ENCODE data around the gene LGALS7B. TPM values are rescaled to one million over a fixed set of nuclear protein-coding genes. Genes with fewer than 3 reads are reported as not detected.
"Not testable (repeated sequence)": the region's sequence is repeated elsewhere in the genome, so short reads cannot be mapped to it uniquely, and the experiment has no call there.

LGALS7B gene
- total RNA-seq, 2 donors from 2014 or later = not detected

- H3K36me3 Mint-ChIP-seq (ENCODE audit: low read depth) = no peaks in the 10 kb centered on the region
- TF ChIP-seq CTCF (conservative IDR thresholded peaks at IDR 0.05) = no peak
- H3K36me3 ChIP-seq (ENCODE audit: control insufficient read depth, insufficient read depth, low read length) = no peaks in the 10 kb centered on the region
- H3K27me3 ChIP-seq (ENCODE audit: control insufficient read depth, insufficient read depth, low read length, poor library complexity, severe bottlenecking) = no peaks in the 10 kb centered on the region
- peaks cover 5% of the 10 kb centered on the region for H3K4me1 Mint-ChIP-seq
- no peaks in the 10 kb centered on the region for H3K9me3 ChIP-seq (ENCODE audit: control insufficient read depth, low read length)
- no peaks in the 10 kb centered on the region for H3K4me1 ChIP-seq (ENCODE audit: control insufficient read depth, insufficient read depth, low read length)
- WGBS, 2 experiments (ENCODE audit: insufficient coverage in 1 of 2, insufficient read length in 1 of 2) = 94 to 100% methylated on average over 2 to 4 of the region's 4 CpGs
- no peak overlapping the region for H3K4me3 Mint-ChIP-seq
- no peak for DNase-seq
- no peak overlapping the region for H3K9ac ChIP-seq (ENCODE audit: extremely low read depth, low read length, poor library complexity, severe bottlenecking)
- no peaks in the 10 kb centered on the region for H3K27me3 Mint-ChIP-seq (ENCODE audit: insufficient read depth)
- peaks cover 13% of the 10 kb centered on the region for H3K9me3 Mint-ChIP-seq
- no peak overlapping the region for H3K27ac ChIP-seq (ENCODE audit: low read depth, low read length)
- no peak overlapping the region for H3K27ac Mint-ChIP-seq
- no peak overlapping the region for H3K4me3 ChIP-seq (ENCODE audit: low read length)
Observed at GRCh38 chr19:38795549-38795948, 6.5 kb downstream of the LGALS7B start.

GRCh38 chr19:38796154-38796553 is 7.2 kb downstream of the LGALS7B start:
- WGBS, 2 experiments (ENCODE audit: insufficient coverage in 1 of 2, insufficient read length in 1 of 2) = 0 to 50% methylated on average over 1 to 2 of the region's 2 CpGs
- Mint-ChIP-seq H3K4me3 (no peak overlapping the region), H3K4me1 (peaks cover 5% of the 10 kb centered on the region), H3K27me3 (ENCODE audit: insufficient read depth) (no peaks in the 10 kb centered on the region), H3K27ac (no peak overlapping the region), H3K9me3 (peaks cover 13% of the 10 kb centered on the region), H3K36me3 (ENCODE audit: low read depth) (no peaks in the 10 kb centered on the region)
- TF ChIP-seq CTCF (conservative IDR thresholded peaks at IDR 0.05) = no peak
- no peak for DNase-seq
- no peak overlapping the region for H3K9ac ChIP-seq (ENCODE audit: extremely low read depth, low read length, poor library complexity, severe bottlenecking)
- H3K27ac ChIP-seq (ENCODE audit: low read depth, low read length) = no peak overlapping the region
- H3K36me3 ChIP-seq (ENCODE audit: control insufficient read depth, insufficient read depth, low read length) = no peaks in the 10 kb centered on the region
- H3K4me1 ChIP-seq (ENCODE audit: control insufficient read depth, insufficient read depth, low read length) = no peaks in the 10 kb centered on the region
- no peak overlapping the region for H3K4me3 ChIP-seq (ENCODE audit: low read length)
- no peaks in the 10 kb centered on the region for H3K27me3 ChIP-seq (ENCODE audit: control insufficient read depth, insufficient read depth, low read length, poor library complexity, severe bottlenecking)
- no peaks in the 10 kb centered on the region for H3K9me3 ChIP-seq (ENCODE audit: control insufficient read depth, low read length)

- not testable (repeated sequence) for H3K9ac ChIP-seq (ENCODE audit: extremely low read depth, low read length, poor library complexity, severe bottlenecking); H3K4me3 Mint-ChIP-seq; H3K27ac ChIP-seq (ENCODE audit: low read depth, low read length); H3K27ac Mint-ChIP-seq; H3K4me1 Mint-ChIP-seq; H3K27me3 ChIP-seq (ENCODE audit: control insufficient read depth, insufficient read depth, low read length, poor library complexity, severe bottlenecking); DNase-seq; H3K4me3 ChIP-seq (ENCODE audit: low read length); H3K36me3 Mint-ChIP-seq (ENCODE audit: low read depth); H3K36me3 ChIP-seq (ENCODE audit: control insufficient read depth, insufficient read depth, low read length); H3K27me3 Mint-ChIP-seq (ENCODE audit: insufficient read depth); H3K9me3 ChIP-seq (ENCODE audit: control insufficient read depth, low read length); H3K4me1 ChIP-seq (ENCODE audit: control insufficient read depth, insufficient read depth, low read length)
- 91% methylated on average over 8 of the region's 33 CpGs; no CpG with 5 or more reads in 1 of the 2 experiments for whole genome bisulfite sequencing, 2 experiments (ENCODE audit: insufficient coverage in 1 of 2, insufficient read length in 1 of 2)
- peaks cover 13% of the 10 kb centered on the region for H3K9me3 Mint-ChIP-seq
Observed at GRCh38 chr19:38797781-38798180, 8.8 kb downstream of the LGALS7B start.

GRCh38 chr19:38799104-38799503 is 10.1 kb downstream of the LGALS7B start:
- Histone ChIP-seq H3K9ac (ENCODE audit: extremely low read depth, low read length, poor library complexity, severe bottlenecking) (no peak overlapping the region), H3K4me1 (ENCODE audit: control insufficient read depth, insufficient read depth, low read length) (no peaks in the 10 kb centered on the region), H3K27me3 (ENCODE audit: control insufficient read depth, insufficient read depth, low read length, poor library complexity, severe bottlenecking) (no peaks in the 10 kb centered on the region), H3K4me3 (ENCODE audit: low read length) (no peak overlapping the region), H3K36me3 (ENCODE audit: control insufficient read depth, insufficient read depth, low read length) (no peaks in the 10 kb centered on the region), H3K27ac (ENCODE audit: low read depth, low read length) (no peak overlapping the region), H3K9me3 (ENCODE audit: control insufficient read depth, low read length) (no peaks in the 10 kb centered on the region)
- Mint-ChIP-seq H3K27me3 (ENCODE audit: insufficient read depth) (peaks cover 6% of the 10 kb centered on the region), H3K27ac (no peak overlapping the region), H3K4me3 (no peak overlapping the region), H3K9me3 (peaks cover 13% of the 10 kb centered on the region), H3K36me3 (ENCODE audit: low read depth) (no peaks in the 10 kb centered on the region), H3K4me1 (peaks cover 1% of the 10 kb centered on the region)
- DNase-seq = no peak
- WGBS, 2 experiments (ENCODE audit: insufficient coverage in 1 of 2, insufficient read length in 1 of 2) = 92 to 100% methylated on average over 5 to 8 of the region's 10 CpGs
- no peak for TF ChIP-seq CTCF (conservative IDR thresholded peaks at IDR 0.05)
